ENCODE results near the gene PCDHGA10. TPM values are rescaled to one million over a fixed set of nuclear protein-coding genes. Genes with fewer than 3 reads are reported as not detected.
"Not testable (repeated sequence)": the region's sequence is repeated elsewhere in the genome, so short reads cannot be mapped to it uniquely, and the experiment has no call there.

The PCDHGA10 gene
- total RNA-seq, 4 donors from 2014 or later: 7.0 to 23.6 (median 10.3) TPM

DNA sequence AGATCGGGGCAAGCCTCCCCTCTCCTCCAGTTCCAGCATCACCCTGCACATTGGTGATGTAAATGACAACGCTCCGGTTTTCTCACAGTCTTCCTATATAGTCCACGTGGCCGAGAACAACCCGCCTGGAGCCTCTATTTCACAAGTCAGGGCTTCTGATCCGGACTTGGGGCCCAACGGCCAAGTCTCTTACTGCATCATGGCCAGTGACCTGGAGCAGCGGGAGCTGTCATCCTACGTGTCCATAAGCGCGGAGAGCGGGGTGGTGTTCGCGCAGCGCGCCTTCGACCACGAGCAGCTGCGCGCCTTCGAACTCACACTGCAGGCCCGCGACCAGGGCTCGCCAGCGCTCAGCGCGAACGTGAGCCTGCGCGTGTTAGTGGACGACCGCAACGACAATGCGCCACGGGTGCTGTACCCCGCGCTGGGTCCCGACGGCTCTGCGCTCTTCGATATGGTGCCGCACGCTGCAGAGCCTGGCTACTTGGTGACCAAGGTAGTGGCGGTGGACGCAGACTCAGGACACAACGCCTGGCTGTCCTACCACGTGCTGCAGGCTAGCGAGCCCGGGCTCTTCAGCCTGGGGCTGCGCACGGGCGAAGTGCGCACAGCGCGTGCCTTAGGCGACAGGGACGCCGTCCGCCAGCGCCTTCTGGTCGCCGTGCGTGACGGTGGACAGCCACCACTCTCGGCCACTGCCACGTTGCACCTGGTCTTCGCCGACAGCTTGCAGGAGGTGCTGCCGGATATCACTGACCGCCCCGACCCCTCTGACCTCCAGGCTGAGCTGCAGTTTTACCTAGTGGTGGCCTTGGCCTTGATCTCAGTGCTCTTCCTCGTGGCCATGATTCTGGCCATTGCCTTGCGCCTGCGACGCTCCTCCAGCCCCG is 23.4 kb upstream of the PCDHGA10 start:
- no peak overlapping the region for H3K4me3 ChIP-seq
- H3K4me1 ChIP-seq: no peaks in the 10 kb centered on the region
- WGBS: 38% methylated on average over 46 of the region's 77 CpGs
- H3K9me3 ChIP-seq: peaks cover 73% of the 10 kb centered on the region
- H3K27ac ChIP-seq: no peak overlapping the region
- peaks cover 9% of the 10 kb centered on the region for H3K27me3 ChIP-seq
- no peaks in the 10 kb centered on the region for H3K36me3 ChIP-seq
- TF ChIP-seq, protein P1, sequence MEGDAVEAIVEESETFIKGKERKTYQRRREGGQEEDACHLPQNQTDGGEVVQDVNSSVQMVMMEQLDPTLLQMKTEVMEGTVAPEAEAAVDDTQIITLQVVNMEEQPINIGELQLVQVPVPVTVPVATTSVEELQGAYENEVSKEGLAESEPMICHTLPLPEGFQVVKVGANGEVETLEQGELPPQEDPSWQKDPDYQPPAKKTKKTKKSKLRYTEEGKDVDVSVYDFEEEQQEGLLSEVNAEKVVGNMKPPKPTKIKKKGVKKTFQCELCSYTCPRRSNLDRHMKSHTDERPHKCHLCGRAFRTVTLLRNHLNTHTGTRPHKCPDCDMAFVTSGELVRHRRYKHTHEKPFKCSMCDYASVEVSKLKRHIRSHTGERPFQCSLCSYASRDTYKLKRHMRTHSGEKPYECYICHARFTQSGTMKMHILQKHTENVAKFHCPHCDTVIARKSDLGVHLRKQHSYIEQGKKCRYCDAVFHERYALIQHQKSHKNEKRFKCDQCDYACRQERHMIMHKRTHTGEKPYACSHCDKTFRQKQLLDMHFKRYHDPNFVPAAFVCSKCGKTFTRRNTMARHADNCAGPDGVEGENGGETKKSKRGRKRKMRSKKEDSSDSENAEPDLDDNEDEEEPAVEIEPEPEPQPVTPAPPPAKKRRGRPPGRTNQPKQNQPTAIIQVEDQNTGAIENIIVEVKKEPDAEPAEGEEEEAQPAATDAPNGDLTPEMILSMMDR (IDR thresholded peaks at IDR 0.05): no peak
- TF ChIP-seq EP300 (IDR thresholded peaks at IDR 0.05): no peak
- no peak for TF ChIP-seq POLR2AphosphoS5 (IDR thresholded peaks at IDR 0.05)
- TF ChIP-seq POLR2A (IDR thresholded peaks at IDR 0.05): no peak
- DNase-seq (ENCODE audit: low spot score in 2 of 2): no peak

DNA sequence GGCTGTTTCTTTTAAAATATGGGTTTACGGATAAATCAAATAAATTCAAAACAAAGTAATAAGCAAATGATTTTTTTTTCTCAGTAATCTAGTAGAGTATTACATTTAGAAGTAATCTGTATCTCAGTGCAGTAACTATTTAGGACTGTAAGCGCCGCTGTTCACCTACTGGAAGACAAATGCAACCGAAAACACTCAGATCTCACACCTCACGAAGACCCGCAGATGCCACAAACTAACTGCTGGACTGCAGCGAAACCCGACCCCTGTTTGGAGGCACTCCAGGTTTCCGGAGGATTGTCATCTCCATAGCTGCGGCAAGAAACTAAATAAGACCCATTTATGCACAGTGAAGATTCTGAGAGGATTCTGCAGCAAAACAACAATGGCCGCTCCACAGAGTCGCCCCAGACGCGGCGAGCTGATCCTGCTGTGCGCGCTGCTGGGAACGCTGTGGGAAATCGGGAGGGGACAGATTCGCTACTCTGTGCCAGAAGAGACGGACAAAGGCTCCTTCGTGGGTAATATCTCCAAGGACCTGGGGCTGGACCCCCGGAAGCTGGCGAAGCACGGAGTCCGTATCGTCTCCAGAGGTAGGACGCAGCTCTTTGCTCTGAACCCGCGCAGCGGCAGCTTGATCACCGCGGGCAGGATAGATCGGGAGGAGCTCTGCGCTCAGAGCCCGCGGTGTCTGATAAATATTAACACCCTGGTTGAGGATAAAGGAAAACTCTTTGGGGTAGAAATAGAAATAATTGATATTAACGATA is 20.2 kb upstream of the PCDHGA10 start, which contains the start of gene PCDHGA8:
TSS of gene PCDHGA8 (plus strand) at position 205 of the 770 bp plus-strand sequence. CDS start at position 386, 181 bp downstream.
- no peaks in the 10 kb centered on the region for H3K36me3 ChIP-seq
- H3K4me1 ChIP-seq: no peaks in the 10 kb centered on the region
- DNase-seq (ENCODE audit: low spot score in 2 of 2): no peak
- WGBS: 40% methylated on average over 28 of the region's 38 CpGs
- no peak for TF ChIP-seq POLR2AphosphoS5 (IDR thresholded peaks at IDR 0.05)
- TF ChIP-seq, protein P1 (IDR thresholded peaks at IDR 0.05): no peak
- H3K9me3 ChIP-seq: peaks cover 73% of the 10 kb centered on the region
- H3K4me3 ChIP-seq: no peak within 1 kb of the TSS
- H3K27ac ChIP-seq: no peak within 1 kb of the TSS
- H3K27me3 ChIP-seq: peaks cover 9% of the 10 kb centered on the region

DNA sequence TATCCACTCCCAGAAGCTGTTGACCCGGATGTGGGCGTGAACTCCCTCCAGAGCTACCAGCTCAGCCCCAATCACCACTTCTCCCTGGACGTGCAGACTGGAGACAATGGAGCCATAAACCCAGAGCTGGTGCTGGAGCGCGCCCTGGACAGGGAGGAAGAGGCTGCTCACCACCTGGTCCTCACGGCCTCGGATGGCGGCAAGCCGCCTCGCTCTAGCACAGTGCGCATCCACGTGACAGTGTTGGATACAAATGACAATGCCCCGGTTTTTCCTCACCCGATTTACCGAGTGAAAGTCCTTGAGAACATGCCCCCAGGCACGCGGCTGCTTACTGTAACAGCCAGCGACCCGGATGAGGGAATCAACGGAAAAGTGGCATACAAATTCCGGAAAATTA is 19.5 kb upstream of the PCDHGA10 start:
- no peaks in the 10 kb centered on the region for H3K4me1 ChIP-seq
- DNase-seq (ENCODE audit: low spot score in 2 of 2): no peak
- H3K36me3 ChIP-seq: no peaks in the 10 kb centered on the region
- no peak overlapping the region for H3K27ac ChIP-seq
- WGBS: 28% methylated on average over 19 of the region's 21 CpGs
- H3K4me3 ChIP-seq: no peak overlapping the region
- peaks cover 9% of the 10 kb centered on the region for H3K27me3 ChIP-seq
- peaks cover 73% of the 10 kb centered on the region for H3K9me3 ChIP-seq
- TF ChIP-seq POLR2AphosphoS5 (IDR thresholded peaks at IDR 0.05) (no peak), EP300 (IDR thresholded peaks at IDR 0.05) (no peak), POLR2A (IDR thresholded peaks at IDR 0.05) (no peak)
- TF ChIP-seq, protein P1 (IDR thresholded peaks at IDR 0.05): no peak

DNA sequence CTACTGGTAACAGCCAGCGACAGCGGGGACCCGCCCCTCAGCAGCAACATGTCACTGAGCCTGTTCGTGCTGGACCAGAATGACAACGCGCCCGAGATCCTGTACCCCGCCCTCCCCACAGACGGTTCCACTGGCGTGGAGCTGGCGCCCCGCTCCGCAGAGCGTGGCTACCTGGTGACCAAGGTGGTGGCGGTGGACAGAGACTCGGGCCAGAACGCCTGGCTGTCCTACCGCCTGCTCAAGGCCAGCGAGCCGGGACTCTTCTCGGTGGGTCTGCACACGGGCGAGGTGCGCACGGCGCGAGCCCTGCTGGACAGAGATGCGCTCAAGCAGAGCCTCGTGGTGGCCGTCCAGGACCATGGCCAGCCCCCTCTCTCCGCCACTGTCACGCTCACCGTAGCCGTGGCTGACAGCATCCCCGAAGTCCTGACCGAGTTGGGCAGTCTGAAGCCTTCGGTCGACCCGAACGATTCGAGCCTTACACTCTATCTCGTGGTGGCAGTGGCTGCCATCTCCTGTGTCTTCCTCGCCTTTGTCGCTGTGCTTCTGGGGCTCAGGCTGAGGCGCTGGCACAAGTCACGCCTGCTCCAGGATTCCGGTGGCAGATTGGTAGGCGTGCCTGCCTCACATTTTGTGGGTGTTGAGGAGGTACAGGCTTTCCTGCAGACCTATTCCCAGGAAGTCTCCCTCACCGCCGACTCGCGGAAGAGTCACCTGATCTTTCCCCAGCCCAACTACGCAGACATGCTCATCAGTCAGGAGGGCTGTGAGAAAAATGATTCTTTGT is 18.2 kb upstream of the PCDHGA10 start:
- not testable (repeated sequence) for H3K36me3 ChIP-seq; H3K4me3 ChIP-seq; H3K27ac ChIP-seq; H3K4me1 ChIP-seq; DNase-seq (ENCODE audit: low spot score in 2 of 2)
- Histone ChIP-seq H3K27me3 (peaks cover 13% of the 10 kb centered on the region), H3K9me3 (peaks cover 71% of the 10 kb centered on the region)
- 32% methylated on average over 29 of the region's 53 CpGs for WGBS

DNA sequence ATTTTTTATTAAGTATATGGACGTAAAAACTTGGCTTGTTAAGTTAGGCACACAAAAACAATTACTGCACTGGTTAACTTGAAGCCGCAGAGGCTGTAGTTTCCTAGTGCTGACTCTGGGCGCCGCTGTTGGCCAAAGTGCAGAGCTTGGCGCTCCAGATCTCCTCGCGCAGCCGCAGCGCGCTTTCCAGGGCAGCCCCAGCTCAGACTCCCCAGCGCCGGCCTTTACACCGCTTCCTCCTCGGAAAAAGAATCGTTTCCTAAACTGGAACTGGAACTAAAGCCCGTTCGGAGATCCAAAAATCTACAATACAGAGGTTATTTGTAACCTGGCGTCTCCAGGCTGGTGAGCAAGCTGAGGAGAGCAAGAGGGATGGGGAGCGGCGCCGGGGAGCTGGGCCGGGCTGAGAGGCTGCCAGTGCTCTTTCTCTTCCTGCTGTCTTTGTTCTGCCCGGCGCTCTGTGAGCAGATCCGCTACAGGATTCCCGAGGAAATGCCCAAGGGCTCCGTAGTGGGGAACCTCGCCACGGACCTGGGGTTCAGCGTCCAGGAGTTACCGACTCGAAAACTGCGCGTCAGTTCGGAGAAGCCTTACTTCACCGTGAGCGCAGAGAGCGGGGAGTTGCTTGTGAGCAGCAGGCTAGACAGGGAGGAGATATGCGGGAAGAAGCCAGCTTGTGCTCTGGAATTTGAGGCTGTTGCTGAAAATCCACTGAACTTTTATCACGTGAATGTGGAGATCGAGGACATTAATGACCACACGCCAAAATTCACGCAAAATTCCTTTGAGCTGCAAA is 14.8 kb upstream of the PCDHGA10 start, which contains the start of gene PCDHGB5:
TSS of gene PCDHGB5 (plus strand) at position 192 of the 796 bp plus-strand sequence. CDS start at position 373, 181 bp downstream.
- H3K36me3 ChIP-seq; H3K4me1 ChIP-seq; H3K27ac ChIP-seq; H3K27me3 ChIP-seq; DNase-seq (ENCODE audit: low spot score in 2 of 2): not testable (repeated sequence)
- H3K4me3 ChIP-seq: peak within 1 kb of the TSS; percentile 20
- WGBS: 7% methylated on average over 25 of the region's 43 CpGs
- TF ChIP-seq, protein P1 (IDR thresholded peaks at IDR 0.05): peak; percentile 25 to 42
- H3K9me3 ChIP-seq: peaks cover 65% of the 10 kb centered on the region

All from suprapubic skin (tissue), 4 donors.